Measurements from ENCODE around the gene LAMB1. TPM values are rescaled to one million over a fixed set of nuclear protein-coding genes. Genes with fewer than 3 reads are reported as not detected.
"Not testable (repeated sequence)": the region's sequence is repeated elsewhere in the genome, so short reads cannot be mapped to it uniquely, and the experiment has no call there.

The LAMB1 gene
- total RNA-seq, 2 experiments from 2014 or later: 0.17 TPM; not detected in 1

- H3K79me2 ChIP-seq (ENCODE audit: insufficient read depth, low read depth, low read length): peaks cover 39% of the 10 kb centered on the region
- no peak for DNase-seq (ENCODE audit: low spot score)
- peaks cover 30% of the 10 kb centered on the region for H3K4me1 ChIP-seq (ENCODE audit: insufficient read depth, low read length, poor library complexity, severe bottlenecking)
- no peak overlapping the region for H3K27ac ChIP-seq (ENCODE audit: low read depth, low read length, poor library complexity, severe bottlenecking)
- H4K20me1 ChIP-seq (ENCODE audit: insufficient read depth, low read length): 0 out of 2 replicates have a peak, but pooled peaks cover 6% of the 10 kb centered on the region
- H3K4me3 ChIP-seq (ENCODE audit: low read depth, low read length, poor library complexity, severe bottlenecking): peak overlapping the region; percentile 82
- ChIA-PET POLR2A (interaction anchor here (0.5 to 2.7 kb wide), 8 partner anchors 9 to 822 kb away, joined by 3 to 17 read pairs (median 4); no protein-coding TSS in a partner anchor), CTCF (ENCODE audit: unreplicated experiment) (interaction anchor here (0.7 kb wide), 1 partner anchor 11 kb away, joined by 3 read pairs; no protein-coding TSS in a partner anchor)
- no peaks in the 10 kb centered on the region for H3K9me2 ChIP-seq (ENCODE audit: insufficient read depth, low read length)
- intact Hi-C loops (cut with micrococcal nuclease; ENCODE audit: unreplicated experiment): loop anchor here (5.0 kb wide), 1 partner anchor 148 kb away; the partner anchor contains the start of gene CBLL1
- H3K9me3 ChIP-seq (ENCODE audit: low read length): no peaks in the 10 kb centered on the region
- peak overlapping the region; percentile 77 for H3K4me2 ChIP-seq (ENCODE audit: low read length)
- peak overlapping the region; percentile 93 for H2AFZ ChIP-seq (ENCODE audit: low read length)
- peaks cover 24% of the 10 kb centered on the region for H3K36me3 ChIP-seq (ENCODE audit: insufficient read depth, low read length)
- TF ChIP-seq CTCF (conservative IDR thresholded peaks at IDR 0.05; ENCODE audit: low read length) (no peak), EZH2phosphoT487 (IDR thresholded peaks at IDR 0.05; ENCODE audit: borderline replicate concordance, low read depth, low read length) (no peak)
- no TSS peak for BruUV-seq (replicated peaks)
Measured at GRCh38 chr7:107889992-107890391, 113.0 kb downstream of the LAMB1 start.

- CTCF ChIA-PET (ENCODE audit: unreplicated experiment); H3K9me2 ChIP-seq (ENCODE audit: insufficient read depth, low read length); H3K27ac ChIP-seq (ENCODE audit: low read depth, low read length, poor library complexity, severe bottlenecking); POLR2A ChIA-PET; H2AFZ ChIP-seq (ENCODE audit: low read length); H4K20me1 ChIP-seq (ENCODE audit: insufficient read depth, low read length); H3K9me3 ChIP-seq (ENCODE audit: low read length); BruUV-seq (replicated peaks); H3K4me3 ChIP-seq (ENCODE audit: low read depth, low read length, poor library complexity, severe bottlenecking); DNase-seq (ENCODE audit: low spot score); H3K4me2 ChIP-seq (ENCODE audit: low read length); H3K36me3 ChIP-seq (ENCODE audit: insufficient read depth, low read length); intact Hi-C loops (cut with micrococcal nuclease; ENCODE audit: unreplicated experiment): not testable (repeated sequence)
- peaks cover 16% of the 10 kb centered on the region for H3K4me1 ChIP-seq (ENCODE audit: insufficient read depth, low read length, poor library complexity, severe bottlenecking)
- H3K79me2 ChIP-seq (ENCODE audit: insufficient read depth, low read depth, low read length): peaks cover 17% of the 10 kb centered on the region
Measured at GRCh38 chr7:107887827-107888226, 115.1 kb downstream of the LAMB1 start.

GRCh38 chr7:107884066-107884818, 118.7 kb downstream of the LAMB1 start:
- POLR2A ChIA-PET: no interaction called here

More at GRCh38 chr7:107884066-107884818, 118.7 kb downstream of the LAMB1 start:
- Histone ChIP-seq H3K4me2 (ENCODE audit: low read length) (no peak overlapping the region), H3K4me1 (ENCODE audit: insufficient read depth, low read length, poor library complexity, severe bottlenecking) (no peaks in the 10 kb centered on the region), H3K9me3 (ENCODE audit: low read length) (no peaks in the 10 kb centered on the region), H3K79me2 (ENCODE audit: insufficient read depth, low read depth, low read length) (no peaks in the 10 kb centered on the region), H3K27ac (ENCODE audit: low read depth, low read length, poor library complexity, severe bottlenecking) (no peak overlapping the region), H3K36me3 (ENCODE audit: insufficient read depth, low read length) (no peaks in the 10 kb centered on the region), H3K9me2 (ENCODE audit: insufficient read depth, low read length) (no peaks in the 10 kb centered on the region), H3K4me3 (ENCODE audit: low read depth, low read length, poor library complexity, severe bottlenecking) (no peak overlapping the region), H4K20me1 (ENCODE audit: insufficient read depth, low read length) (no peaks in the 10 kb centered on the region), H2AFZ (ENCODE audit: low read length) (no peak overlapping the region)
- TF ChIP-seq EZH2phosphoT487 (IDR thresholded peaks at IDR 0.05; ENCODE audit: borderline replicate concordance, low read depth, low read length): no peak
- no peak for TF ChIP-seq CTCF (conservative IDR thresholded peaks at IDR 0.05; ENCODE audit: low read length)
- BruUV-seq (replicated peaks): no TSS peak
- intact Hi-C loops (cut with micrococcal nuclease; ENCODE audit: unreplicated experiment): no loop called here
- CTCF ChIA-PET (ENCODE audit: unreplicated experiment): no interaction called here
- no peak for DNase-seq (ENCODE audit: low spot score)
